HG02610 (cell line): Measurements from ENCODE around the gene SRM.
"Not testable (repeated sequence)": the region's sequence is repeated elsewhere in the genome, so short reads cannot be mapped to it uniquely, and the experiment has no call there.

Source experiments
- ATAC-seq: cut with Tn5 transposase; IDR thresholded peaks from one replicate; pipeline ENCODE4 v1.9.1; 2021; ENCODE audit warnings: mild to moderate bottlenecking, moderate library complexity; ENCODE audit not compliant: unreplicated experiment

The SRM gene

GRCh38 chr1:11065796-11066195 lies 6.0 kb upstream of the SRM start:
- no peak for ATAC-seq

- no peak for ATAC-seq
These were observed 5.1 kb upstream of the SRM start for GRCh38 chr1:11064942-11065341.

GRCh38 chr1:11063937-11064537 lies 4.2 kb upstream of the SRM start:
- ATAC-seq = not testable (repeated sequence)

DNA sequence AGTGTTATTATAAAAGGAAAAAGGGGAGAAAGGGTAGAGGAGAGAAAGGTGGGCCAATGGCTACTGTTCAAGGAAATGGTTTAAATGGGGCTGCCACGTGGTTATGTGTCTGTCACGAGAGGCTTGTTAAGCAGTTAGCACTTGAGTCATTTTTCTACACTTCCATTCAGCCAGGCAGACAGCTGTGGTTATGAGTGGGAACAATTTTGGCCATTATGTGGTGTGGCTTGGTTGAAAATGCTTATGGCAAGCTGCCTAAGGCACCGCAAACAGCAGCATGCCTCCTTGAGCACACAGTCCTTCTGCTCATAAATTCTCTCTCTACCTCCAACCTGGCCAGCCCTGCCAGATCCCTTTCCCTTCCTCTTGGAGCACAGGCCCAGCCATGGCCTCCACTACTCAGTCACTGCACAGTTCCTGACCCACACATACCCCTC lies 3.2 kb upstream of the SRM start:
- ATAC-seq = peak; percentile 37

GRCh38 chr1:11061652-11062365 lies 2.0 kb upstream of the SRM start:
- ATAC-seq = no peak

- peak; percentile 7 for ATAC-seq
These were observed 457 bp downstream of the SRM start for GRCh38 chr1:11059155-11059967.

DNA sequence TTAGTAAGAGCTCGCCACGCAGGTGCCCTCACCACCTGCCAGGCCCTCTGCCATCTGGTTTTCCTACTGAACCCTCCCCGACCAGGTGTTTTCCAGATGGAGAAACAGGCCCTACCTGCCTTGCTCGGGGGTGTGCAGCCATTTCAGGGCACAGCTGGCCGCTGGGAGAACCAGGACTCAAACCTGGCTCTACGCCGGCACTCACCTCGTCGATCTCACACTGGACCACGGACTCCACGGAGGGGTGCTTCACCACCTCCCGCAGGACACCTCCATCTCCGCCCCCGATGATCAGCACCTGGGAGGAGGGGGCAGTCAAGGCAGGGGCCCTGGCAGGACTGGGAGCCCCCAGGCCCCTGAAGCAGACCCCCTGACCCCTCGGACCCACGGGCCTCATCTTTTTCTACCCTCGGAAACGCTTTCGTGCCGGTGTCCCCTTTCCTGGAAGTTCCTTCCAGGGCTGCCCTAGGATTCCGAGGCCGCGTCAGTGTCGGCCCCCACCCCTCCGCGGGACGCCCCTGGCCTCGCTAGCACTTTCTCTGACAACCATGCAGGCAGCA lies 1.1 kb downstream of the SRM start:
- no peak for ATAC-seq

DNA sequence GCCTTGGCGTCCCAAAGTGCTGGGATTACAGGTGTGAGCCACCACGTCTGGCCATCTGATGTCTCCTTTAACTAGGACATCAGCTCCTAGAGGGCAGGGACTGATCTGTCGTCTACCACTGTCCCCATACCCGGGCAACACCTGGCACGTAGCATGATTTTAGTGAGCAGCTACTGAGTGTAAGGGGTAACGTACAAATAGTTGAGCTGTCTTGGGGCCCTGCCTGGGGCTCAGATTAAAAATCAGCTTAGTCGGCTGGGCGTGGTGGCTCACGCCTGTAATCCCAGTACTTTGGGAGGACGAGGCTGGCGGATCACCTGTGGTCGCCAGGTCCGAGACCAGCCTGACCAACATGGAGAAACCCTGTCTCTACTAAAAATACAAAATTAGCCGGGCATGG lies 1.8 kb downstream of the SRM start:
- ATAC-seq = no peak

- no peak for ATAC-seq
These were observed 2.3 kb downstream of the SRM start for GRCh38 chr1:11057477-11057876.

GRCh38 chr1:11056504-11056903 lies 3.3 kb downstream of the SRM start:
- ATAC-seq = no peak

DNA sequence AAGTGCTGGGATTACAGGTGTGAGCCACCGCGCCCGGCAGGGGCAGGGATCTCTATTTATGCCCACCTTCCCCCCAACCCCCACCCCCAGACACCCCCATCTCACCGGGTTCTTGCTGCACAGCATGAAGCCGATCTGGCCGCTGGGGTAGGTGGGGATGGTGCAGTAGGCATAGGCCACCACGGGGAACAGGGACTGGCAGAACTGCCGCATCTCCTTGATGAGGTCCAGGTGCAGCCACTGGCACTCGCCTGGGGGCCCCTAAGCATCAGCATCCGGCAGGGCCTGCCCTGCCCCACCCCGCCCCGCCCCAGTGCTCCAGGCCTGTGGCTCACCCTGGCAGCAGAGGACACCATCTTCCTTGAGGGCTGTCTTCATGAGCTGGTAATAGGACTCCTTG lies 4.1 kb downstream of the SRM start:
- no peak for ATAC-seq

- ATAC-seq = no peak
These were observed 5.2 kb downstream of the SRM start for GRCh38 chr1:11054666-11055065.

- ATAC-seq = no peak
These were observed 5.6 kb downstream of the SRM start for GRCh38 chr1:11054181-11054580.

- no peak for ATAC-seq
These were observed 6.1 kb downstream of the SRM start for GRCh38 chr1:11053758-11054137.

DNA sequence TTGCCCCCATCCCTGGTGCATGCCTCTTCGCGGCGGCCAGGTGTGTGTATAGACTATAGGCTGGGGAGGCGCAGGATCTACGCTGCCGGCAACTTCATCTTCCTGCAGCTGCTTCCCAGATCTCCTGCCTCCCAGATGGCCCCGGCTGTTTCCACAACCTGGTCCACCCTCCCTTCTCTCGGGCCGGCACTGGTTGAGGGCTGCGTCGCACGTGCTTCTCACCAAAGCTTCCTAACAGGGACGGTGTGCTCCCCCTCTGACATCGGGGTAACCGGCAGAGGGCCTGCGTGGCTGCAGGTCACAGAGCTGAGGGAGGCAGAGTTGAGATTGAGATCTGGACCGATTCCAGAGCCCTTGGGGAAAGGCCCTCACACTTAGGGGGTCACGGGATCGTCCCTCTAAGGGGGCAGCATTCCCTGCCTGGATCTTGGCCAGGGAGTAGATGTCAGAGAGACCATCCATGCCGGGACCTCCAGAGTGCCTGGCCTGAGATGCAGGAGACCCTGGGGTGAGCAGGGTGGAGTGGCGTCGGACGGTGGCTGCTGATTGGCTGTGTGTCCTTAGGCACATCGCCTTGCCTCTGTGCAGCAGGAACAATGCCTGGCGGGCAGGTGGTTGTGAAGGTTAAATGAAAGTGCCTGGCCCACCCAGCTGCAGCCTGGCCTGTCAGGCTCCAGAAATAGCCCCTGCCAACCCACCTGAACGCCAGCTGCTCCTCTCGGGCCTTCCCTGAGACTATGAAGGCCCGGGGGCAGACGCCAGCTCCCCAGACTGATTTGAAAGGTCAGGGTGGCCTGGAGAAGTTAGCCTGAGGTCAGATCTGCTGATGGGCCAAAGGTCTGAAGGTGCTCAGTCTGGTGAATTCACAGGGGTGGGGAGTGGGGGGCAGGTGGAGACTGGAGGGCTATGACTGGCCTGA lies 6.7 kb downstream of the SRM start:
- no peak for ATAC-seq

DNA sequence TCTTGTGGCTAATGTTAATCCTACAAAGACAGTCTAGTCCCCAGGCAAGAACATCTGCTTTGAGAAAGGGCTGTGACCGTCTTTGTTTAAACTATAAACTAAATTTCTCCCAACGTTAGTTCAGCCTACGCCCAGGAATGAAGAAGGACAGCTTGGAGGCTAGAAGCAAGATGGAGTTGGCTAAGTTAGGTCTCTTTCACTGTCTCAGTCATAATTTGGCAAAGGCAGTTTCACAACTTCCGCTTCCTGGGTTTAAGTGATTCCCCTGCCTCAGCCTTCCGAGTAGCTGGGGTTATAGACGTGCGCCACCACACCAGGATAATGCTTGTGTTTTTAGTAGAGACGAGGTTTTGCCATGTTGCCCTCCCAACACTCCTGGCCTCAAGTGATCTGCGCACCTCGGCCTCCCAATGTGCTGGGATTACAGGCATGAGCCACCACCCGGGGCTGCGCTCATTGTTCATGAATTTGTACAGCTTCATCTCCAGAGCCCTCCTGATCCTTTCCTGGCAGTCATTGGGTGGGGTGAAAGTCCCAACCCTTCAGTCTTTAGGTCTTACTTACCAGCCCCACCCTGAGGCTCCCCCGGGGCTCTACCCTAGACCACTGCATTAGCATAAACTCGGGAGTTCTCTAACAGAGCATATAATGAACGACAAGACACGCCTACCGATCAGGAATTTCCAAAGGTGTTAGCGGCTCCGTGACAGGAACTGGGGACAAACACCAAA lies 7.9 kb downstream of the SRM start:
- ATAC-seq = no peak

GRCh38 chr1:11051121-11051520 lies 8.7 kb downstream of the SRM start:
- not testable (repeated sequence) for ATAC-seq

DNA sequence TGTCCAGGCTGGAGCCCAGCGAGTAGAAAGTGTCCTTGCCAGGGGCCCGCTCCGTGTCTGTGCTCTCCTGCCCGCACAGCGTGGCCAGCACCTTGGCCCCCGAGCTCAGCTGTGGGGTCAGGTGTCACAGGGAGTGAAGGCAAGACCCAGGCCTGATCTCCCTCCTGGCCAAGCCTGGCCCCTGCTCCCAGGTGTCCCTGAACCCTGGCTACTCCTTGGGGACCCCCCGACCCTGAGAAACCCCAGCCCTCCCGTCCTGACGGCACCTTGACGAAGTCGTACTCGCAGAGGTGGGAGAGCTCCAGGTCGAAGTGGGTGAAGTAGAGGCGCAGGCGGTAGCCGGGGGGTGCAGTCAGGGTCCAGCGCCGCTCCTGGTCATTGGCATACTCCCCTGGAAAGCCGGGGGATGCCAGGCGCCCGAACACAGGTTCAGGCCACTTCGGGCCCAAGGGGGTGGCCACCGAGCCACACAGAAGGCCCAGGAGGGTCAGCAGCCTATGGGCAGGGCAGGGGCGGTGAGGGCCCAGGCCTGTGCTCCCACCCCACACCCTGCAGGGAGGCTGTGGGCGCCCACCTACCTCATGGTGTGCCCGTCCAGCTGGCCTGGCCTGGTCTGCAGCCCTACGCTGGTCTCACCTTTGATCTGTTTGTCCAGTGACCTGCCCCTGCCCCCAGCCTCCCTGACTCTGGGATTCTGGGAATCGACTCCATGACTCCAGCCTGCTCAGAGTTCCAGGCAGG lies 13.0 kb downstream of the SRM start, which contains the start of gene MASP2:
MASP2 (minus strand) TSS at position 615 of the 741 bp plus-strand sequence; CDS start at position 583, 32 bp downstream.
- ATAC-seq = no peak

GRCh38 chr1:11046270-11046566 lies 13.6 kb downstream of the SRM start:
- no peak for ATAC-seq
